ENCODE measurements around the gene ANO5.
A peak's percentile ranks its signal among the peaks of the same experiment; 100 is the strongest.

ANO5 gene, protein sequence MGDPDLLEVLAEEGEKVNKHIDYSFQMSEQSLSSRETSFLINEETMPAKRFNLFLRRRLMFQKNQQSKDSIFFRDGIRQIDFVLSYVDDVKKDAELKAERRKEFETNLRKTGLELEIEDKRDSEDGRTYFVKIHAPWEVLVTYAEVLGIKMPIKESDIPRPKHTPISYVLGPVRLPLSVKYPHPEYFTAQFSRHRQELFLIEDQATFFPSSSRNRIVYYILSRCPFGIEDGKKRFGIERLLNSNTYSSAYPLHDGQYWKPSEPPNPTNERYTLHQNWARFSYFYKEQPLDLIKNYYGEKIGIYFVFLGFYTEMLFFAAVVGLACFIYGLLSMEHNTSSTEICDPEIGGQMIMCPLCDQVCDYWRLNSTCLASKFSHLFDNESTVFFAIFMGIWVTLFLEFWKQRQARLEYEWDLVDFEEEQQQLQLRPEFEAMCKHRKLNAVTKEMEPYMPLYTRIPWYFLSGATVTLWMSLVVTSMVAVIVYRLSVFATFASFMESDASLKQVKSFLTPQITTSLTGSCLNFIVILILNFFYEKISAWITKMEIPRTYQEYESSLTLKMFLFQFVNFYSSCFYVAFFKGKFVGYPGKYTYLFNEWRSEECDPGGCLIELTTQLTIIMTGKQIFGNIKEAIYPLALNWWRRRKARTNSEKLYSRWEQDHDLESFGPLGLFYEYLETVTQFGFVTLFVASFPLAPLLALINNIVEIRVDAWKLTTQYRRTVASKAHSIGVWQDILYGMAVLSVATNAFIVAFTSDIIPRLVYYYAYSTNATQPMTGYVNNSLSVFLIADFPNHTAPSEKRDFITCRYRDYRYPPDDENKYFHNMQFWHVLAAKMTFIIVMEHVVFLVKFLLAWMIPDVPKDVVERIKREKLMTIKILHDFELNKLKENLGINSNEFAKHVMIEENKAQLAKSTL

DNA sequence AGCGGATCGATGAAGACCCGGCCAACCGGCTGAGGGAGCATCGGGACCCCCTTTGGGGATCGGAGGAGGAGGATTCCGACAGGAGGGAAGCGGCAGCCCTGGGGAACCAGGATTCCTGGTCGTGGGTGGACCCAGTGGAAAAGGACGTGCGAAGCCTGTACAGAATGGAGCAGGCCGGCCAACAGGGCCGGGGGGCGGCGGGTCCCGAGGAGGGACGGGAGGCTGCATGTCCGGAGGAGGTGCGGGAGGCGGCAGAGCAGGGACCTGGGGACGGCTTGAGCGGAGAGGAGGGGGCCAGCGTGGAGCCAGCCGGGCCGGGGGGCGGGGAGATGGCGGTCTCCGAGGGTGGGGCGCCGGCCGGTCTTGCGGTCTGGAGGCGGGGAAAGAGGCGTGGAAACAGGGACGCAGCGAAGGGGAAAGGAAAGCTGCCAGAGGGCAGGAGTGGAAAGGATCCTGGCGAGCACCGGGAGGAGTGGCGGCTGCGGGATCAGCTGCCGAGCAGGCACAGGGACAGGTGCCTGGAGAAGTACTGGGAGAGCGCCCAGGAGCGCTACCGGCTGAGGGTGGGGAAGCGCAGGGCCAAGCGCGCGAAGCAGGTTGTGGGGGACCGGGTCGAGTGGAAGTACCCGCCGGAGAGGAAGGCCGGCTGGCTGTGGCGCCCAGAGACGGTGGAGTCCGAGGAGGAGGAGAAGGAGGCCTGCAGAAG lies at the start of gene ANO5:
ANO5 (plus strand) TSS at position 444 of the 706 bp plus-strand sequence. CDS start 408 bp downstream, outside the sequence.
- DNase-seq: peak in 1 of 2 donors; percentile 7

DNA sequence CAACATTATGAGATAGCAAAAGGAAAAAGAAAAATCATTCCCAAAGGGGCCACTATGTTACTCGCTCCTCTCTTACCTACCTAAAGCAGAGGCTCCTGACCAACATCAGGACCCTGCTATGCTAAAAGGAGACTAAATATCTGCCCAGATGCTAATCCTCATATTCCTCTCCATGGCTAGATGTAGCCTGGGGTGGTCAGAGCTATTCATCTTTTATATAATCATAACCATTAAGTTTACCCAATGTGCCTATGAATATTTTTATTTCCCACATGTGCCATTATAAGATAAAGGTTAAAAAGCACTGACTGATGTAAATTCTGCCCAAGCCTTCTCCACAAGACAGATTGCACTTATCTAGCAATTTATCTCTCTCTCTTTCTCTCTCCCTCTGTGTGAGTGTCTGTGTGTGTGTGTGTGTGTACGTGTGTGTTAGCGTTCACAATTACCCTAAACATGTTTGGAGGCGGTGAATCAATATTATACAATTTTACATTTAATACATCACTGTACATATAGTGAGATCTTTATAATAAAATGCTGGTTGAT lies 41.2 kb upstream of the ANO5 start:
- no peak for DNase-seq

DNA sequence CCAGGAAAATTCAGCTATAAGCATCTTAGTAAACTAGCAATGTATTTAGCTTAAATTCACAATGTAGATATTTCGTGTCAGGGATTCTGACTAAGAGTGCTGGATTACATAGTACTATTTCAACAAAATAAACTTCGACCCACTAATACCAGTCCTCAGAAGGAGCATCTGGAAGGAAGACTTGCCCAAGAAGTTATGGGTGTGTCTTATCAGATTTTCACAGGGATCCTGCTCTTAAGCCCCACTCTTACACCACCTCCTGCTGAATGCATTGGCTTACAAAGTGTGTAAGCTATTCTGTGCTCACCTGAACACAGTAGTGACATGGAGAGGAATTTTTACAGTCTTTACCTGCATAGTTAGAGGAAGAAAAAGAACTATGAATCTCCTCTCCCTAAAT lies 35.4 kb upstream of the ANO5 start:
- no peak for DNase-seq

DNA sequence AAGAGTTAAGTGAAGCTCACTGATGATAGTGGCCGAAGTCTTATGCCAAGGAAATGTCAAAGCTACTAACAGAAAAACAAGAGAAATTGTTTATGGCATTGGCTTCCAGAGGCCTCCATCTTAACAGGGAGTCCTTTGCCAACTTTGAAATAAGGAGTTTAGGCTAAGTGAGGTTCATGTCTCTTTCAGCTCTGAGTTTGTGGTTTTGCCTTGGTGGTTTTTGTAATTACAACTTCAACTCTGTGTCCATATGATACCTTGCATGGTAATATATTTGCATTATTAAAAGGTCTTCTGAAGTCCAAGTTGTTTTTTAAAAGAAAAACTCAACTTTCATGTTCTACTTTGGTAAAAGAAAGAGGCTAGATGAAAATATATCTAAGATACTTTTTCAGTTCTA lies 31.4 kb upstream of the ANO5 start:
- DNase-seq: no peak

DNA sequence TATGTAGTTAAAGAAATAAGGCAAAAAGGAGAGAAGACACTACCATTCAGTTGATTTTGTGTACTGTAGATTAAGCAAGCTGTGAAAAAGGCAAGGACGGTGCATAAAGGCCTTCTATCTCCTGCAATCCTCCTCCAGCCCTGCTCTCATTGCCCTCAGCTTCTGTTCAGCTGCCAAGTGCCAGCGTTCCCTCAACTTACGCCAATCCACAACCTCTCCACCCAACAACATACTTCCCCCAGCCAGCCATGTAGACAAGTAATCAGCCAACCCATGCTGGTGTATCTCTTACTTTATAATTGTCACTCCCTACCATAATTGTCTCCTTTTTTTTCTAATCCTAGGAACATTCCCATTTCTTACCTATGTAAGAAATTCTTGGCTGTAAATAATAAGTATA lies 30.1 kb upstream of the ANO5 start:
- no peak for DNase-seq

DNA sequence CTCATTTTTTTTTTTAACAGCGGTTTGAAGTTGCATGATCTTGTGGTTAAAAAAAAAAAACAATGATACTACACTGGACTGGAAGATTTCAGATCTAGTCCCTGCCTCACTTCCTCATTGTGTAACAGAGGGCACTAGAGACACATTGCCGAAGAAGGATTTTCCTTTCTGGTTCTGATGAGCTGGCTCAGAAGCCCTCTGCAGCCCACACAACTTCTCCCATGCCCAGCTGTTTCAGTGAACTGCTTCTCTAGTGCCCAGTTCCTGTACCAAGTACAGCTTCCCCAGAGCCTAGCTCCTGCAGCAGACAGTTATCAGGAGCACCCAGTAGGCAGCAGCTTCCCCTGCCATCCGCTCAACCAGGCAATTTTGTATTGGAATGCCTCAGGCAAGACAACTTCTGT lies 29.5 kb upstream of the ANO5 start:
- no peak for DNase-seq

DNA sequence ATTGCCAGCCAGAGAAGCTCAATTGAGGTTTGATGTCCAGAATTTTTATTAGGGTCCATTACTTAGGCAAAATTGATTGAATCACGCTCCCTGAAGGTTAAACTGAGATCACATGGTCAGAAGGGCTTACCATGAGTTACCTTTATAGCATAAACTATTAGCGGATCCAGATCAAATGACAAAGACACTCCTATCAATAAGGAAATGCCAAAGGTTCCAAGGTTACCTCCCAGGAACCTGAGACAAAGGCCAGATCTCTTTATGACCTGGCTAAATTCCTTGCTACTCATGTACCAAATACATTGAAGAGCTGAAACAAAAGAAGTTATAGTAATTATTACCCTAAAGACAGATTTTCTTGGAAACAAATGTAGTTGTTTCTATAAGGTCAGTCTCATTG lies 27.8 kb upstream of the ANO5 start:
- no peak for DNase-seq

DNA sequence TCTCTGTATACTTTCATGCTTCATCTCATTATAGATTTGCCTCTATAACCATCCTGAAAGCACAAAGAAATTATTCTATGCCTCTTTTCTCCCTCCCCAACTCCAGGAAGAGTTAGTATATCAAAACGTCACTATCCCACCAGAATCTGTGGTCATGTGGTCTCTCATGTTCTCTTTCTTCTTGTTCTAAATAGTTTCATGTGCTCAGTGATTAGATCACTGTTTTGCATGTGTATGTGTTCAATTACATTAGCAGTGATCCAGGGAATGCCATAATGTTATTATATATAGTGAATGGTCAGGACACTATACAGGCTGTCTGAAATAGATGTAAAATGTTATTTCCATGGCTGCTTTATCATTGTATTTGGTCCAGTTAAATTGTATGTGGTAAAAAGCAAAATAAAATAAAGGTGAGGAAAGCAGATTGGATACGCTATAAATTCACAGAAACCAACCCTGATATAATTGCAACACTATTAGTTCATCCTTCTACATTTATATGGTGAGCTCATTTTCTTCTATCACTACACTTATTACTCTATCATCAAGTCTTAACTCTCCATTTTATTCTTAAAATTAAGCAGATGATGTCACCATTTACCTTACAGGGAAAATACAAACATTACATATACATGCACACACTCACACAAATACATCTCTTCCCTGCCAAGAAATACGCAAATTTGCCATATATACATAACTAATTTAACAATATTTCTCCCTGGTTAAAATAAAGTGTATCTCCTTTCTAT lies 26.9 kb upstream of the ANO5 start:
- no peak for DNase-seq

DNA sequence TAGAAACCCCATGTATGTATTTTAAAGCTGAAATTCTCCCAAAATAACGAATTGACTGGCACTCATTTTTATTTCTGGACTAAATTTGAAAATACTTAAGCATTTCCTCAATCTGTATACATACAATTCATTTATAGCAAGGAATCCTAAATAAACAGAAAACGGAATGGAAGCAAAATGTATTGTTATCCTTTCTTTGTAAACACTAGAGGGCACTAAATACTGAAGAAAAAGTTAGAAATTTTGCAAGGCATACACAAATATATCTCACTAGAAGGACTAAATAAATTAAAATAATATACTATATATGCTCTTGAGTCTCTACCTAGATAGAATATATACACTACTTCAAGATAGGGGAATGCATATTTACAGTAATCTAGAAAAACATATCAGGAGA lies 23.1 kb upstream of the ANO5 start:
- no peak for DNase-seq

DNA sequence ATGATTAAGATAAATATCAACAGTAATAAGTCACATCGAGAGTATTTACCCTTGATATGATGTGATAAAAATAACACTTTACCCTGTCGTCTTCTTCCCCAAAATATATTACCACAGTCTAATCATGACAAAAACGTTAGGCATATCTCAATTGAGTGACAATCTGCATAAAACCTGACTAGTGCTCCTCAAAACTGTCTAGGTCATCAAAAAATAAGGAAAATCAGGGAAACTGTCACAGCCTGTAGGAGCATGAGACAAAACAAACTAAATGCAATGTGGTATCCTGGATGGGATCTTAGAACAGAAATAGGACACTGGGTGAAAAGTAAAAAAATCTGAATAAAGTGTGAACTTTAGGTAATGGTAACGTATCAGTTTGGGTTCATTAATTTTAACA lies 19.4 kb upstream of the ANO5 start:
- no peak for DNase-seq

DNA sequence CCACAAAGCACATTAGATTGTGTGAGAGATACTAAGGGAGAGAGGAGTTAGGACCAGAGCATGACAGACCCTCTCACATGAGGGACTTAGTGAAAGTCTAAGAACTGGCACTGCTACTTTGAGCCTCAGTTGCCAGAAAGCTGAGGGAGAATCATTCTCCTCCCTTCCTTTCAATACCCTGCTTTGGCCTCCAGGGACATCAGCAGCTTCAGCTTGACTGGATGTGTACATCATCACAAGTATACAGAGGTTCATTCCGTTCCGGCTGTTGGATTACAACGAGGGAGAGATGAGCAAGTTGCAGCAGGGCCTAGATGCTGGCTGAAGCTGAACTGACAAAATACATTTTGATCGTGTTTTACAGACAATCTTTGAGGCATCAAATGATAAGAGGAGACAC lies 15.7 kb upstream of the ANO5 start:
- DNase-seq: no peak

DNA sequence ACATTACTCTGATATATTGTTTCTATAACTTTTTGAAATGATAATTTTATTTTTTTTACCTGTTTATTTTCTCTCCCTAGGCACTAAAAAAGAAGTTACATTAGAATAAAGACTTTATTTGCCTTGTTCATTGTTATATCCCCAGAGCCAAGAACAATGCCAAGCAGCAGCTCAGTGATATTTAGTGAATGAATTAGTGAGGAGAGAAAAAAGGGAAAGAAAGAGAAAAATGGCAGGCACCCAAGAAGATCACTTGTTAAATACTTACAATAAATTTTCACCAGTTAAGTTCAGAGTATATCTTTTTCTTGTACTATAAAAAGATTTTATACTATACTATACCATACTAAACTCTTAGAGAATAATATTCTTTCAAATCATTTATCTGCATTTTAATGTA lies 13.3 kb upstream of the ANO5 start:
- DNase-seq: no peak

DNA sequence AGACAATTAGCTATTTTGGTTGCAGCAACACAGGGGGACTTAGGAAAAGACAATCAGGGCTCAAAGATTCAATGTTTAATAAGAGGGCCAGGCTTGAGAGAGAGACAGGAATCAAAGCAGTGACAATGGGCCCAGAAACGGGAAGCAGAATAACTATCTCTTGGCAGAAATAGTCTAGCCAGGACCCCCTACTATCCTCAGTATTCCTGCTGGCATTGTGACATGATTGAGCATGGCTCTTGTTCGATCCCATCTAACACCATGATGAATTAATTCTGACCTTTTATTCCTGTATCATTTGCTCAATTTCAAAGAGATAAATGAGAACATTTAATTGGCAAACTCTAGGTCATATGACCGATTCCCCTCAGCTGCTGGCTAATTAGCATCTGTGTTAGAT lies 12.8 kb upstream of the ANO5 start:
- DNase-seq: no peak

DNA sequence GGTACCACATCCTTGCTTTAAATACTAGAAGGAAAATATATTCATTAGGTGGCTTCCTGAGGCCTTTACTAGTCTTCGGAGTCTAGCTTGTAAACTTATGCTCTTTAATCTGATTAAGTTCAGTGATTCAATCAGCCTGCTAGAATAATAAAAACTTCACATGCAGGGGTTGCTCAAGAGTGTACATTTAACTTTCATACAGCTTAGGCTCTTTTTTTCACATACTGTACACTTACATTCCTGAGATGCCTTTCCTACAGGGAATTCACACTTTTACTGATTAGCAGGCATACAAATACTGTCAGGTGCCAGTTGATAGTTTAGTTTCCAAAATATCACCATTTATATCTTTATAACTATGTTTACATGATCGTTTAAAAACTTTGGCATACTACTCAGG lies 3.2 kb upstream of the ANO5 start:
- no peak for DNase-seq

DNA sequence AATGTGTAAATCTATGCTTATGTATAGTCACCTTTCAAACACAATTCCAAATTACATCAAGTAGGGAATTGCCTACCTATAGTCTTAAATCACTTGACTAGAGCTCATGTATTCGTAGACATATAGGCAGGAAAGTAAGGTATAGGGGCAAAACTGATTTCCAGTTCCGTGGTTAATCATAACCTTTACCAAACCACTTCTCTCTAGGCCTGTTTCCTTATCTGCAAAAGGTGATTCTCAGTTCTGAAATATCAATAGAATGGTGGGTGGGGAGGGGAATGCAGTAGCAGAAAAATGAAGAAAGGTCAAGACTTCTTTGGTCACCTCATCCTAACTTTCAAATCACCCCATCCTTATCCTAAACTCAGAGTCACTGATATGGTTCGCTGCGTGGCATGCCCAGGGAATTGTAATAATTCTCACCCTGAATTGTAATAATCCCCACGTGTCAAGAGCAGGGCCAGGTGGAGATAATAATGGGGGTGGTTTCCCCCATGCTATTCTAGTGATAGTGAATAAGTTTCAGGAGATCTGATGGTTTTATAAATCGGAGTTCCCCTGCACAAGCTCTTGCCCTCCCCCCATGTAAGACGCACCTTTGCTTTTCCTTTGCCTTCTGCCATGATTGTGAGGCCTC lies 1.9 kb upstream of the ANO5 start:
- DNase-seq: no peak

DNA sequence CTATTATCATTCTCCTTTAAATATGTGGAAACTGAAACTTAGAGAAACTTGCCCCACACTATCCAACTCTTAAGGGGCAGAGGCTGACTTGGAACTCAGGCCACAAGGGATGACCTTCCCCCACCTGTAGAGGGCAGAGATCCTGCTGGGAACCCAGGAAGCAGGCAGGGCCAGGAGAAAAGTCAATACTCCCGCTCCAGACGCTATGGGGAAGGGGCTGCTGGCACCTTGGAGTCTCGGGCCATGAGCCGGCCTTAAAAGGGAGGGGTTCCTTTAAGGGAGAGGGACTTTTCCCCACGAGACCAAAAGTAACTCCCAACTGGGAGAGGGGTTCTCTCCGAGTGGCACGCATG lies 620 bp upstream of the ANO5 start:
- DNase-seq: no peak

DNA sequence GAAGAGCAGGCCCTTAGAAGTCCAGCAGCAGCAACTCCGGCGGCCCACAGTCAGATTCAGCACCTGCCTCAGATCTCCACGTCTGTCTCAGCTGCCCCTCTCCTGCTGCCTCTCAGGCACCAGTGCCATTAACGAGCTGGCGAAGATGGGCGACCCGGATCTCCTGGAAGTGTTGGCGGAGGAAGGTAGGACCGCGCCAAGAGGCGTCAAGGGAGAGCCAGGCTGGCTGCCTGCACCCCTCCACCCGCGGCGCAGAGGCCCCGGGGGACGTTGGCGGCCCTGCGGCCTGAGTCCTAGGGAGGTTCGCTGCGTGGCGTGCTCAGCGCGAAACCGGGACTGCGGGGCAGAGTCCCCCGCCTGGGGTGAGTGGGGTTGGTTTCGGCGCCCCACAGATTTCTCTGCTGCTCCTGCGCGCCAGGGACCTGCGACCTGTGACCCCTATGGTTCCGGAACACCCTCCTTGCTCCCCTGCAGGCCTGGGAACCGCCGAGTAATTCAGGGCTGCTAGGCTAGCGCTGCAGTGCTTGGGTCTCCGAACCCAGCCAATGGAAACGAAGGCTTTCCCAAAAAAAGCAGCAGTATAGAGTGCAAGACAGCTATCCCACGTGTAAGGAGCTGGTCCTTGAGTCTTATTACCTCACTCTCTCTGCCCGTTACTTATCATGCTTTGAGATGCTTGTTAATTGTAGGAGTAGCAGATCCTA lies 615 bp downstream of the ANO5 start:
- DNase-seq: peak in 1 of 2 donors; percentile 1

DNA sequence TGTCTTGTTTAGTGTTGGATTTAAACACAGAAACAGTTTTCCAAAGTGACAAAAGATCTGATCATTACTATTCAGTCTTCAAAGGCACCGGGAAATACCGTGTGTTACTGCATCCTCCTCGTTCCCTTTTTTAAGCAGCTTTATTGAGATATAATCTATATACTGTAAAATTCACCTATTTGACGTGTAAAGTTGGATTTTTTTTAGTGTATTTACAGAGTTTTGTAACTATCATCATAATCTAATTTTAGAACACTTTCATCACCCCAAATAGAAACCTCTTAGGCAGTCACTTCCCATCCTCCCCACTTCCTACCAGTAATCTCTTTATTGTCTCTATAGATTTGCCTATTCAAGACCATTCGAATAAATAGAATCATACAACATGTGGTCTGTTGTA lies 1.4 kb downstream of the ANO5 start:
- no peak for DNase-seq

DNA sequence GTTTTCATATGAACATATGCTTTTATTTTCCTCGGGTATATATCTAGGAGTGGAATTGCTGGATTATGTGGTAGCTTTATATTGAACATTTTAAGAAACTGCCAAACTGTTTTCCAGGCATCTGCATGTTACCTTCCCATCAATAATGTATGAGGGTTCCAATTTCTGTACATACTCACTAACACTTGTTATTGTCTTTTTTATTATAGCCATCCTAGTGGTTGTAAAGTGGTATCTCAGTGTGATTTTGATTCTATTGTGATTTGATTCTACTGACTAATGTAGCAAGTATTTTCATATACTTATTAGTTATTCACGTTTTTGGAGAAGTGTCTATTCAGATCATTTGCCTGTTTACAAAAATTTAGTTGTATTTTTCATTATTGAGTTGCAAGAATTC lies 2.0 kb downstream of the ANO5 start:
- no peak for DNase-seq

DNA sequence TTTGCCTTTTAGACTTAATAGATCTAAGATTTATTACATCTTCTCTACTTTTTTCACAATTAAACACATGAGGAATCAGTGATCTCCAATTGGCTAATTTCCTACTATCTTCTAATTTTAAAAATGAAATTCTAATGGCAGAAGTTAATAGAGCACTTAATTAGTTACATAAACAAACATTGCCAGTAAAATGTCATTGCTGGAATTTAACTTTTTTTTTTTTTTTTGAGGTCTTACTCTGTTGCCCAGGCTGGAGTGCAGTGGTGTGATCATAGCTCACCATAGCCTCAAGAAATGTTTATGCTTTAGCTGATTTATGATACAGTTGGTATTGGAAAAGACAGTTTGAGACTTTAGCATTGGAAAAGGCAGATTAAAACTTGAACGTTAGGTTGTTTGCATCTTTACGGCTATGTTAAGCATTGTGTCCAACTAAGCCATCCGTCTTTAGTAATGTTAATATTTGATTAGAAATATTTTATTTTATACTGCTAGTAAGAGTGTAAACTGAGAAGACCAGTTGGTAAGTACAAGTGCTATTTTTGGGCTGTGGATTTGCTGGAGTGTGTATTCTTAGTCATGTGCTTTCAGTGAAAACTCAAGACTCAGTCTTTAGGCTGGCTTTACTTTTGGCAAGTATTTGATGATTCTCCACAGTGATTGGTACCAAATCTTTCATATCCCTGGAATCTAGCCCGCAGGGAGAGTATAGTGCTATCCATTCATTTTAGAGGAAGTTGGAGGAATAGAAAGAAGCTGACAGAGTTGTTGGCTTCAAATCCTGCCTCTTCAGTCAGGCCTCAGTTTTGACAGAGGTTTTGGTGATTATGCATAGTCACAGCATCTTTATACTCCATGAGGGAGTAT lies 4.5 kb downstream of the ANO5 start:
- no peak for DNase-seq

All from stimulated activated CD4-positive, alpha-beta T cell treated with anti-CD3 and anti-CD28 coated beads, Interleukin-2, amount 100 ng/mL, for 24 hours (primary cell).